Activated naive CD8-positive, alpha-beta T cell treated with anti-CD3 and anti-CD28 coated beads for 36 hours (primary cell): ENCODE data around the gene TTF2. TPM values are rescaled to one million over a fixed set of nuclear protein-coding genes. Genes with fewer than 3 reads are reported as not detected.

ENCODE experiments used
- DNase-seq: peaks from one replicate; pipeline ENCODE4 v3.0.0; 2021
- H3K27ac Mint-ChIP-seq: one replicate; pipeline ENCODE4 v1.8.0; 2022; ENCODE audit warnings: mild to moderate bottlenecking, moderate library complexity, mixed read lengths
- H3K27me3 Mint-ChIP-seq: one replicate; pipeline ENCODE4 v1.8.0; 2022; ENCODE audit warnings: mild to moderate bottlenecking, mixed read lengths
- H3K36me3 Mint-ChIP-seq: one replicate; pipeline ENCODE4 v1.8.0; 2021; ENCODE audit warnings: mild to moderate bottlenecking, mixed read lengths
- H3K4me1 Mint-ChIP-seq: one replicate; pipeline ENCODE4 v1.8.0; 2021; ENCODE audit warnings: mixed read lengths
- H3K4me3 Mint-ChIP-seq: one replicate; pipeline ENCODE4 v1.8.0; 2022; ENCODE audit warnings: mild to moderate bottlenecking, moderate library complexity, mixed read lengths
- H3K9me3 Mint-ChIP-seq: one replicate; pipeline ENCODE4 v1.8.0; 2022; ENCODE audit warnings: mixed read lengths
- total RNA-seq, 2 experiments: library from RNA; stranded (reverse); gene quantifications; one replicate each; pipeline ENCODE4 v1.2.3, GENCODE V29; 2021

The TTF2 gene
- 100 to 1,000 TPM; 118 to 124 TPM for total RNA-seq

DNA sequence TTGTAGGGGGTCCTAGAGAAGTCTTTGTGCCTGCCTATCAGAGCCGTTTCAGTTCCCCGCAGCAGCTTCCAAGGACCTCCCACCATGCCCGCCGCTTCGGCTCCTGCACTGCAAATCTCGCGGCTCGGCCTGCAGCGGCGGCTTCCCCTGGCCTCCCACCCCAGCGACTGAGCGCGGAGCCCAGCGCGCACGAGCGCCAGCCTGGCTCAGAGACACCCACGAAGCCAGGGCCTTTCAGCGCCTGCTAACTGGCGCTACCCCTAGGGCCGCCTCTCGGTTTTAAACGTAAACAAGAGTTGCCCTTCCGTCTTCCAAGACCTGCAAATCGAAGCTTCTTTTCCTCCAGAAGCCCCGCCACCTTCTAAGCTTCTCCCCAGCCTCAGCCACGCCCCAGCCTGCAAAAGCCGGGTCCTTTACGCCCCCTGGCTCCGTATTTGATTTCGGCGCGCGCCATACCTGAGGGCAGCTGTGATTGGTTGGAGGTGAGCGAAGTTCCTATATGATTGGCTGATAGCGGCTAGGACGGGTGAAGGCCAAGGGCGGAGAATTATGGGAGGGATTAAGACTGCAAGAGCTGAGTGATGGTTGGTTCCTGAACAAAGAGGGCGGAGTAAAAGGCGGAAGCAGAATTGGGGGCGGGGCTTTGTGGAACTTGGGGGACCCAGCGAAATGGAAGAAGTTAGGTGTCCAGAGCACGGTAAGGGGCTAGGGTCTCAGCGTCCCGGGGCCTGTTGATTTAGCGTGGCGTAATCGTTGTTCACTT is at the start of gene TTF2:
TTF2 (plus strand) TSS at position 649 of the 763 bp plus-strand sequence; CDS start at position 670, 21 bp downstream.
- no peak within 1 kb of the TSS for H3K4me3 Mint-ChIP-seq
- no peaks in the 10 kb centered on the region for H3K9me3 Mint-ChIP-seq
- DNase-seq, result peak; percentile 97
- H3K27me3 Mint-ChIP-seq, result no peaks in the 10 kb centered on the region
- H3K4me1 Mint-ChIP-seq, result peaks cover 45% of the 10 kb centered on the region
- H3K36me3 Mint-ChIP-seq, result peaks cover 46% of the 10 kb centered on the region
- H3K27ac Mint-ChIP-seq, result no peak within 1 kb of the TSS

DNA sequence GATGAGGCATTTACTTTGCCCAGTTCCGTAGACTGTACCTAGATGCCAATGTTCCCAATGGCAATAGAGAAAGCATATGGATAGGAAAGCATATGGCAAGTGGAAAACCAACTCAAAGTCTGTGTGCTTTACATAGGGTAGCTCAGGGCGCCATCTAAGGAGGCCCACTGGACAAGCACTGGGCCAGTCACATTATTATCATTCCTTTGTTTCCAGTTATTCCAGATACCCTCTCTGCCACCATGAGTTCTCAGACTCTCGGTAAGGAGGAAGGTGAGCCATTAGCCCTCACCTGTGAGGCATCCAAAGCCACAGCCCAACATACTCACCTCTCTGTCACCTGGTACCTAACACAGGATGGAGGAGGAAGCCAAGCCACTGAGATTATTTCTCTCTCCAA is 48.8 kb upstream of the TTF2 start:
- DNase-seq, result no peak
- H3K36me3 Mint-ChIP-seq, result peaks cover 5% of the 10 kb centered on the region
- no peaks in the 10 kb centered on the region for H3K27me3 Mint-ChIP-seq
- H3K4me1 Mint-ChIP-seq, result peaks cover 53% of the 10 kb centered on the region
- H3K9me3 Mint-ChIP-seq, result no peaks in the 10 kb centered on the region
- H3K27ac Mint-ChIP-seq, result no peak overlapping the region
- H3K4me3 Mint-ChIP-seq, result no peak overlapping the region

DNA sequence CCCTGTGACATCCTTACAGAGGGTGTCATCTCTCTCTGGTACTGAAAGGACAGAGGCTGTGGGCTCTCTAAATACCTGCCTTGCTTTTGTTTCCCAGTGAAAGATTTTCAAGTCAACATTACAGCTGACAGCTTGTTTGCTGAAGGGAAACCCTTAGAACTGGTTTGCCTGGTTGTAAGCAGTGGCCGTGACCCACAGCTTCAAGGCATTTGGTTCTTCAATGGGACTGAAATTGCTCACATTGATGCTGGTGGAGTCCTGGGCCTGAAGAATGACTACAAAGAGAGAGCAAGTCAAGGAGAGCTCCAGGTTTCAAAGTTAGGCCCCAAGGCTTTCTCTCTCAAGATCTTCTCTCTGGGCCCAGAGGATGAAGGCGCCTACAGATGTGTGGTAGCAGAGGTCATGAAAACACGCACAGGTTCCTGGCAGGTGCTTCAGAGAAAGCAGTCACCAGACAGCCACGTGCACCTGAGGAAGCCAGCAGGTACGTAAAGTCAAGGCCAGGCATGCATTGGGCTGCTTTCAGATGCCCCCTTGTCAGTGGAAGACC is 46.7 kb upstream of the TTF2 start:
- H3K4me1 Mint-ChIP-seq, result peaks cover 56% of the 10 kb centered on the region

DNA sequence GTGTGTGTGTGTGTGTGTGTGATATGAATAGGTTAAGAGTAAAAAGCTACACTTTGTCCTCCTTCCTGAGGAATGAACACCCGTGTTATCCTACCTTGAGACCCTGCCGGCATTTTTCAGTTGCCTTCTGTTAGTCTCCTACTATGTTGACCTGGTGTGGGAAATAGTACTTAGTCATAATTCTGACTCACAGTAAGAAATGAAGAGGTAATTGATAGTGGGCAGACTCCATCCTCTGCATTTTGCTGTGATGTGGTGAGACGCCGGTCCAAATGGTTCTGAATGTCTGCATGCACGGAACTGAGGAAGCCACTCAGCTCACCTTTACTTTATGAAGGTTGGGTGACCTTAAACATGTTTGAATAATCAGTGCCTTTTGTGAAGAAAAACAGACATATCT is 45.9 kb upstream of the TTF2 start:
- Mint-ChIP-seq H3K27ac (peak overlapping the region; percentile 34), H3K4me1 (peaks cover 49% of the 10 kb centered on the region), H3K27me3 (no peaks in the 10 kb centered on the region), H3K4me3 (no peak overlapping the region), H3K9me3 (no peaks in the 10 kb centered on the region), H3K36me3 (no peaks in the 10 kb centered on the region)
- peak; percentile 22 for DNase-seq

More for the DNA sequence above, 46.7 kb upstream of the TTF2 start:
- Mint-ChIP-seq H3K27ac (peak overlapping the region; percentile 66), H3K36me3 (peaks cover 3% of the 10 kb centered on the region), H3K27me3 (no peaks in the 10 kb centered on the region), H3K4me3 (no peak overlapping the region), H3K9me3 (no peaks in the 10 kb centered on the region)
- DNase-seq, result no peak

DNA sequence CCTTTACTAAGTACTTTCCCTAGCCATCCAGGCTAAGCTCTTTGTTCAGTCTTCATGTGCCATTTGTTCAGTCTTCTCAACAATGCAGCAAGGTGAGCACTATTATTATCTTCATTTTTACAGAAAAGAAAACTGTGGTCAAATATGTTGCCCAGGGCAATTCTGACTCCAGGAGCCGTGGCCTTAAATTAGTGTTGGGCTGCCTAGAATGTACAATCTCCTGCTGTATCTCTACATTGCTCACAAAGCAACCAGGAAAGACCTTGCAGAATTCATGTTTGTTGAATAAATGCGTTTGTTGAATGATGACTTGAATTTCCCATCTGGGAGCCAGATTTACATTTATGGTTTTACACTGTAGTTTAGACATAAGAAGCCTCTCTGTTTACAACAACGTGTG is 44.4 kb upstream of the TTF2 start:
- no peaks in the 10 kb centered on the region for H3K9me3 Mint-ChIP-seq
- H3K4me3 Mint-ChIP-seq, result no peak overlapping the region
- peaks cover 8% of the 10 kb centered on the region for H3K27me3 Mint-ChIP-seq
- no peaks in the 10 kb centered on the region for H3K36me3 Mint-ChIP-seq
- DNase-seq, result no peak
- H3K27ac Mint-ChIP-seq, result peak overlapping the region; percentile 83
- H3K4me1 Mint-ChIP-seq, result peaks cover 41% of the 10 kb centered on the region

DNA sequence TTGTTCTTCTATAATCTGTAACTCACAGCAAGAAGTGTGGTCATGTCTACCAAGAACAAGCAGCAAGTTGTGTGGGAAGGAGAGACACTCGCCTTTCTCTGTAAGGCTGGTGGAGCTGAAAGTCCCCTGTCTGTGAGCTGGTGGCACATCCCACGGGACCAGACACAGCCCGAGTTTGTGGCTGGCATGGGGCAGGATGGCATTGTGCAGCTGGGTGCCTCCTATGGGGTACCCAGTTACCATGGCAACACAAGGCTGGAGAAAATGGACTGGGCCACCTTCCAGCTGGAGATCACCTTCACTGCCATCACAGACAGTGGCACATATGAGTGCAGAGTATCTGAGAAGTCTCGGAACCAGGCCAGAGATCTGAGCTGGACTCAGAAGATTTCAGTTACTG is 43.1 kb upstream of the TTF2 start:
- peaks cover 8% of the 10 kb centered on the region for H3K27me3 Mint-ChIP-seq
- no peak overlapping the region for H3K4me3 Mint-ChIP-seq
- peaks cover 41% of the 10 kb centered on the region for H3K4me1 Mint-ChIP-seq
- DNase-seq, result no peak
- H3K27ac Mint-ChIP-seq, result no peak overlapping the region
- no peaks in the 10 kb centered on the region for H3K9me3 Mint-ChIP-seq
- H3K36me3 Mint-ChIP-seq, result no peaks in the 10 kb centered on the region

DNA sequence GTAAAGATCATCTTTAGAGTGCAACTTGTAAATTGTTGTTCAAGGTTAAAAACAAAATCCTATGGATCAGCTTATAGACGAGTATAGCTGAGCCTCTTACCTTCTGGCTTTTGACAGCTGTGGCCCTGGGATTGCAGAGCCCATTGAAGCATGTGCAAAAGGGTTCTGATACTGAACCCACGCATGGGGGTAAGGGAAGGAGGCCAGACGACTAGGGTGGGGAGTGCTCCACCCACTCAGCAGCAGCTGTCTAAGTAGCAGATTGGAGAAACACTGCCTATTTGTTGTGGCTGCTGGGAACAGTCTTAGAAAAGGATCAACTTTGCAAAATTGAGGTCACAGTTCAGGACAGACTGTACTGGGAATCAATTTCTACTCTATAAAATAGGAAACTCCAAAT is 42.5 kb upstream of the TTF2 start:
- Mint-ChIP-seq H3K9me3 (no peaks in the 10 kb centered on the region), H3K27ac (no peak overlapping the region), H3K4me1 (peaks cover 41% of the 10 kb centered on the region), H3K27me3 (peaks cover 8% of the 10 kb centered on the region), H3K36me3 (no peaks in the 10 kb centered on the region), H3K4me3 (no peak overlapping the region)
- DNase-seq, result no peak

DNA sequence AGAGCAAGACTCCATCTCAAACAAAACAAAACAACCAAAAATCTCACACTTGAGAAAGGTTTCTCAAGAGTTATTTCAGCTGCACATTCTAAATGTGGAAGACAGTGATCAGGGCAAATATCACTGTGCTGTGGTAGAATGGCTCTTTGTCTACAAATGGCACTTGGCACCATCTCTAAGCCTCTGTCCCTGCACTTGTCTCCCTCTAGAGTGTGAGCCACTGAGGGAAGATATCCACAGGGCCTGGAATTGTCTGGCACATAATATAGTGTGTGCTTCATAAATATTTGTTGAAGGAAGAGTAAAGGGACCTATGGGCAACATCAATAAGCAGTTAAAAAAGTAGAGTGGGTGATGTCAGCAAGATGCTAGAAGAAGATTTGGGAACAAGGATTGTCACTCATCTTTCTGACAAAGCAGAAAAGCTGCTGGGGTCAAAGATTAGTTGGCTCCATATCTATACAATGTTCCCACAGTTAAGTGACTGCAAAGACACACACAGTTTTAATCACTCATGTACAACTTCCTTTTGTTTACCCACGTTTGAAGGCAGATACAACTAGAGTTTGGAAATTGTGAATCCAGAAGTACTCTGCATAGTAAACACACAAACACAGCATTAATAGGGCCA is 39.5 kb upstream of the TTF2 start:
- H3K27ac Mint-ChIP-seq, result no peak overlapping the region
- H3K9me3 Mint-ChIP-seq, result no peaks in the 10 kb centered on the region
- H3K4me1 Mint-ChIP-seq, result peaks cover 22% of the 10 kb centered on the region
- H3K4me3 Mint-ChIP-seq, result no peak overlapping the region
- no peak for DNase-seq
- H3K36me3 Mint-ChIP-seq, result no peaks in the 10 kb centered on the region
- peaks cover 8% of the 10 kb centered on the region for H3K27me3 Mint-ChIP-seq

DNA sequence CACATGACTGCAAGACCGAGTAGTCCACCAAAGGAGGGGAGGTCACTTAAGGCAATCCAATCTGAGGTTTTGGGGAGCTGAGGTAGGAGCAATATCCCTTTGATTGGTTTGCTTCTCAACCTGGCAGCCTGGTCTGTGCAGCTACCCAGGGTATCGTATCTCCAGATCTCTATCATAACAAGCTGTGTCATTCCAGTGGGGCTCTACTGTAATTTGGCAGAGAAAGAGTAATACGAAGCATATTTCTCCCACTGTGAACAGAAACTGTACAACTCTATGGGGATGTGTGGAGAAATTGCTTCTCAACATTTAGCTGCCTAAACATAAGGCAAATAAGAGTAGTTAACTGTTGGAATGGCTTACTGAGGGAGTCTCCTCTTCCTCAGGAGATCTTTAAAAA is 38.0 kb upstream of the TTF2 start:
- H3K27ac Mint-ChIP-seq, result no peak overlapping the region
- peaks cover 8% of the 10 kb centered on the region for H3K27me3 Mint-ChIP-seq
- no peaks in the 10 kb centered on the region for H3K9me3 Mint-ChIP-seq
- H3K4me3 Mint-ChIP-seq, result no peak overlapping the region
- H3K36me3 Mint-ChIP-seq, result no peaks in the 10 kb centered on the region
- no peak for DNase-seq
- peaks cover 11% of the 10 kb centered on the region for H3K4me1 Mint-ChIP-seq

DNA sequence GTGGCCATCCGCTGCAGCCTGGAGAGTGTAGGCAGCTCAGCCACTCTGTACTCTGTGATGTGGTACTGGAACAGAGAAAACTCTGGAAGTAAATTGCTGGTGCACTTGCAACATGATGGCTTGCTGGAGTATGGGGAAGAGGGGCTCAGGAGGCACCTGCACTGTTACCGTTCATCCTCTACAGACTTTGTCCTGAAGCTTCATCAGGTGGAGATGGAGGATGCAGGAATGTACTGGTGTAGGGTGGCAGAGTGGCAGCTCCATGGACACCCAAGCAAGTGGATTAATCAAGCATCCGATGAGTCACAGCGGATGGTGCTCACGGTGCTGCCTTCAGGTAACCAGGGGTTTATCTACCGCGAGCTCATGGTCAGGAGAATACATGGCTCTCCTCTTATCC is 34.6 kb upstream of the TTF2 start:
- no peak overlapping the region for H3K27ac Mint-ChIP-seq
- no peaks in the 10 kb centered on the region for H3K9me3 Mint-ChIP-seq
- DNase-seq, result no peak
- no peak overlapping the region for H3K4me3 Mint-ChIP-seq
- peaks cover 3% of the 10 kb centered on the region for H3K27me3 Mint-ChIP-seq
- no peaks in the 10 kb centered on the region for H3K36me3 Mint-ChIP-seq
- H3K4me1 Mint-ChIP-seq, result no peaks in the 10 kb centered on the region

DNA sequence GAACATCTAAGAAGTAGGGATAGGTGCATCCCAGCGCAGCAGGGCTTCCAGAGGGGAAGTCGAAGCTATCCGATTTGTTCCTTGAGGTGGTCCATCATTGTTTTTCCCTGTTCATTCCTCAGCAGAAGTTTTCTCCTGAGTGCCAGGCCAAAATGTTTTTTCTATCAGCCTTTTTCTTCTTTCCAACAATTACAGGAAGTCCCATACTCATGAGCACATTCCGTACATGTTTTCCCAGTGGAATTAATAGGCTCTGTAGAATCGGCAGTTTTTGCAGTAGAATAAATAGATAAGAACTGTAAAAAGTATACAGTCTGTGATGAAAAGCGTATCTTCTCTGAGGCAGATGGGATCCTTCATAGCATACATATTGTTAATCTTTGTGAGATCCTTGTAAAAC is 33.8 kb upstream of the TTF2 start:
- H3K36me3 Mint-ChIP-seq, result no peaks in the 10 kb centered on the region

DNA sequence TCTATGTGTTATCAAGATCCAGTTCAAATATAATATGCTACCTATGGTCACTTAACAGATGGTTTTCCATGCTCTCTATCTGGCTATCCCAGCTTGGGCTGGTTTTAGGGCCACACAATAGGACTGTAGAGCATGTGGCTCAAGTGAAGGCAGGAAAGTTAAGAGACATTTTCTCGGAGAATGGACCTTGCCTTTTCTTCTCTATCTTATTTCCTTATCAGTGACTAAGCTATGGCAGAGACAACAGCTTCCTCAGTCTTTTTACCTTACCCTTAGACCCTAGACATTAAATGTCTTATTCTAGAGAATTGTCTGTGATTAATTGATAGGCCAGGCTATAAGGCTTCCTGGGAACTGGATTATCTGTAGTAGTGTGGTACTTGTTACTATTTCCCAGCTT is 30.4 kb upstream of the TTF2 start:
- H3K27ac Mint-ChIP-seq, result no peak overlapping the region
- H3K4me3 Mint-ChIP-seq, result no peak overlapping the region
- DNase-seq, result no peak
- peaks cover 3% of the 10 kb centered on the region for H3K4me1 Mint-ChIP-seq
- H3K27me3 Mint-ChIP-seq, result peaks cover 3% of the 10 kb centered on the region
- no peaks in the 10 kb centered on the region for H3K36me3 Mint-ChIP-seq
- H3K9me3 Mint-ChIP-seq, result no peaks in the 10 kb centered on the region

More for the DNA sequence above, 33.8 kb upstream of the TTF2 start:
- Mint-ChIP-seq H3K27me3 (peaks cover 3% of the 10 kb centered on the region), H3K4me3 (no peak overlapping the region), H3K27ac (no peak overlapping the region), H3K4me1 (no peaks in the 10 kb centered on the region), H3K9me3 (no peaks in the 10 kb centered on the region)
- DNase-seq, result no peak

DNA sequence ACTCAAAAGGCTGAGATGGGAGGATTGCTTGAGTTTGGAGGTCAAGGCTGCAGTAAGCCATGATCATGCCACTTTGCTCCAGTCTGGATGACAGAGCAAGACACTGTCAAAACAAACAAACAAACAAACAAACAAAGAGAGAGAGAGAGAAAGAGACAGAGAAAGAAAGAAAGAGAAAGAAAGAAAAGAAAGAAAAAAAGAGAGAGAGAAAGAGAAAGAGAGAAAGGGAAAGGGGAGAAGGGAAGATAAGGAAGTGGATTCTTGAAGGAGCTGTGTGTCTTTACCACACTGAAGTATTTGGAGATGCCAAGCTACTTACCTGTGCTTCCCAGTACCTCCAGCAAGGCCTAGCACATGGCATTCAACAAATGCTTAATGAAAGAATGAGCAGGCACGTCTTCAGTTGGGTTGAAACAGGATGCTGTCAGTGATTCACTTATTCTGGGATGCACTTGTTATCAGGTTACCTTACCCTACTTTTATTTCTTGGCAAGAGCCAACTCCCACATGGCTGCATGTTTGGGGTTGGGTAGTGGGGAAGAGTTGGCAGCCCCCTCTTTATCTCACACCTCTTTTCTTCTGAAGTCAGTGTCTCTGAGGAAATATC is 29.8 kb upstream of the TTF2 start:
- Mint-ChIP-seq H3K4me3 (no peak overlapping the region), H3K27ac (no peak overlapping the region), H3K9me3 (no peaks in the 10 kb centered on the region), H3K27me3 (peaks cover 3% of the 10 kb centered on the region), H3K4me1 (peaks cover 3% of the 10 kb centered on the region), H3K36me3 (no peaks in the 10 kb centered on the region)
- DNase-seq, result no peak

DNA sequence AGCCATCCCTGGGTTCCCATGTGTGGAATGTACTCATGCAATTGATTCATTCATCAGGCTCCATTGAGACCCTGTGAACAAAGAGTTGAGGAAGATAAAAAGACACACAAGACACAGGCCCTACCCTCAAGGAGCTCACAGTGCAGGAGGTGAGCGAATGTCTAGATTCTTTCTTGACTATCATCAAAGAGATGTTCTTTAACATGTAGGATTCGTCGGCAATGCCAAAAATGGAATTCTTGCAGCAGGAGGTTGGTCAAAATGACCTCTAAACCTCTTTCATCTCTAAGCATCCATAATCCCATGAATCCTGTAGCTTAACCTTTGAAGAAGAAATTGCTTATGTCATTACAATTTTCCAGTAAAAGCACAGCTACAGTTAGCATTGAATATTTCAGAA is 27.9 kb upstream of the TTF2 start:
- no peaks in the 10 kb centered on the region for H3K36me3 Mint-ChIP-seq
- peaks cover 3% of the 10 kb centered on the region for H3K4me1 Mint-ChIP-seq
- no peak overlapping the region for H3K4me3 Mint-ChIP-seq
- H3K27me3 Mint-ChIP-seq, result peaks cover 3% of the 10 kb centered on the region
- DNase-seq, result no peak
- no peak overlapping the region for H3K27ac Mint-ChIP-seq
- H3K9me3 Mint-ChIP-seq, result no peaks in the 10 kb centered on the region

DNA sequence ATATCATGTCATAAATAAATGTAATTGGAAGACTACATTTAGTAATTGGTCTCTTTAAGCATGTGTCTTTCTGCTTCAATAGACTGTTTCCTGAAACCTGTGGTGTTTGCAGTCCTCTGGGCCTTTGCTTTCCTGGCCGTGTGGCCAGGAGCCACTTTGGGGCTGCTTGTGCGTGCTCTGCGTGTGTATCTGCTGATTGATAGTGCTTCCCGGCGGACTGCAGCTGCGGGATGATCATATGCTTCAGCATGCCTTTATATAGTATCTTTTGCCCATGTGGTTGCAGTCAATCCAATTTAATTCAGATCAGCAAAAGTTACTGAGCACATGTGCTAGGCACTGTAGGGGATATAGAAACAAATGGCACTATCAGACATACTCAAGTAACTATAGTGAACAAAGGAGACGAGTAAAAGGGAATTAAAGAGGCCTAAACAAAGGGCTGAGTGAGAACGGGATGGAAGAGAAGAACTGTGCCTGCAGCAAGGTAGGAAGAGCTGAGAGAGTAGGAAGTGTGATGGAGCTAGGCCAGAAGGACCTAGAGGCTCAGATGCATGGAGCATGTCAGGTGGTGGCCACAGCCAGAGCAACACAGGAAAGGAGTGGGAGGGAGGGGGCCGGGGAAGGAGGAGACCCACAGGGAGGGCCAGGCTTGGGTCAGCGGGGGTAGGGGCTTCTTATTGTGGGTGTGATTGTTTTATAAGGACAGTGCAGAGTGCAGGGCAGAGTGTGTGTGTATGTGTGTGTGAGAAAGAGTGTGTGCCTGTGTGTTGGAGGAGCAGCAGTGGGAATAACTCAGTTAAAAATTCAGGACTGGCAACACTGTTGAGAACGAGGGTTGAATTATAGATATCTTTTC is 27.2 kb upstream of the TTF2 start:
- peaks cover 3% of the 10 kb centered on the region for H3K27me3 Mint-ChIP-seq
- H3K4me1 Mint-ChIP-seq, result peaks cover 3% of the 10 kb centered on the region
- no peaks in the 10 kb centered on the region for H3K9me3 Mint-ChIP-seq
- no peak overlapping the region for H3K4me3 Mint-ChIP-seq
- no peak overlapping the region for H3K27ac Mint-ChIP-seq
- no peak for DNase-seq
- no peaks in the 10 kb centered on the region for H3K36me3 Mint-ChIP-seq
